ENCODE measurements around the gene GALNT17. TPM values are rescaled to one million over a fixed set of nuclear protein-coding genes. Genes with fewer than 3 reads are reported as not detected.
"Not testable (repeated sequence)": the region's sequence is repeated elsewhere in the genome, so short reads cannot be mapped to it uniquely, and the experiment has no call there.

Gene GALNT17
- total RNA-seq, 1 experiment from 2014 or later = not detected

DNA sequence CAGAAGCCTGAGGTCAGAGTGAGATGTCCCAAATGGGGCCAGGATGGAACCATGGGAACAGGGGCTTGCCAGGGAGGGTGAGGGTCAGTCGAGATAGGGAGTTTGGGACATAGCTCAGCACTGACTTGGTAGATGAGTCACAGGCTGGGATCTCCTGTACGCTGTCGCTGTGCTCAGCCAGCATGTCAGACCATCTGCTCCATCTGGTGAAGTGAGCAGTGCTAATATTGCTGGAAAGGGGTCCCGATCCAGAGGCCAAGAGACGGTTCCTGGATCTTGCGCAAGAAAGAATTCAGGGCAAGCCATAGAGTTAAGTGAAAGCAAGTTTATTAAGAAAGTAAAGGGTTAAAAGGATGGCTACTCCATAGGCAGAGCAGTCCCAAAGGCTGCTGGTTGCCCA, 505.6 kb downstream of the GALNT17 start:
- TF ChIP-seq, protein P1, sequence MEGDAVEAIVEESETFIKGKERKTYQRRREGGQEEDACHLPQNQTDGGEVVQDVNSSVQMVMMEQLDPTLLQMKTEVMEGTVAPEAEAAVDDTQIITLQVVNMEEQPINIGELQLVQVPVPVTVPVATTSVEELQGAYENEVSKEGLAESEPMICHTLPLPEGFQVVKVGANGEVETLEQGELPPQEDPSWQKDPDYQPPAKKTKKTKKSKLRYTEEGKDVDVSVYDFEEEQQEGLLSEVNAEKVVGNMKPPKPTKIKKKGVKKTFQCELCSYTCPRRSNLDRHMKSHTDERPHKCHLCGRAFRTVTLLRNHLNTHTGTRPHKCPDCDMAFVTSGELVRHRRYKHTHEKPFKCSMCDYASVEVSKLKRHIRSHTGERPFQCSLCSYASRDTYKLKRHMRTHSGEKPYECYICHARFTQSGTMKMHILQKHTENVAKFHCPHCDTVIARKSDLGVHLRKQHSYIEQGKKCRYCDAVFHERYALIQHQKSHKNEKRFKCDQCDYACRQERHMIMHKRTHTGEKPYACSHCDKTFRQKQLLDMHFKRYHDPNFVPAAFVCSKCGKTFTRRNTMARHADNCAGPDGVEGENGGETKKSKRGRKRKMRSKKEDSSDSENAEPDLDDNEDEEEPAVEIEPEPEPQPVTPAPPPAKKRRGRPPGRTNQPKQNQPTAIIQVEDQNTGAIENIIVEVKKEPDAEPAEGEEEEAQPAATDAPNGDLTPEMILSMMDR (IDR thresholded peaks at IDR 0.05; ENCODE audit: unreplicated experiment) = no peak
- Mint-ChIP-seq H3K27me3 (ENCODE audit: insufficient read depth, unreplicated experiment) (no peaks in the 10 kb centered on the region), H3K36me3 (ENCODE audit: insufficient read depth, unreplicated experiment) (no peaks in the 10 kb centered on the region), H3K27ac (ENCODE audit: low read depth, unreplicated experiment) (no peak overlapping the region), H3K4me1 (ENCODE audit: insufficient read depth, unreplicated experiment) (peaks cover 24% of the 10 kb centered on the region), H3K9me3 (ENCODE audit: unreplicated experiment) (no peaks in the 10 kb centered on the region), H3K4me3 (ENCODE audit: unreplicated experiment) (no peak overlapping the region)
- no TSS peak for BruUV-seq (replicated peaks)
- DNase-seq (ENCODE audit: unreplicated experiment) = no peak
- ChIA-PET POLR2A (no interaction called here), CTCF (no interaction called here)
- intact Hi-C loops (cut with micrococcal nuclease) = no loop called here

DNA sequence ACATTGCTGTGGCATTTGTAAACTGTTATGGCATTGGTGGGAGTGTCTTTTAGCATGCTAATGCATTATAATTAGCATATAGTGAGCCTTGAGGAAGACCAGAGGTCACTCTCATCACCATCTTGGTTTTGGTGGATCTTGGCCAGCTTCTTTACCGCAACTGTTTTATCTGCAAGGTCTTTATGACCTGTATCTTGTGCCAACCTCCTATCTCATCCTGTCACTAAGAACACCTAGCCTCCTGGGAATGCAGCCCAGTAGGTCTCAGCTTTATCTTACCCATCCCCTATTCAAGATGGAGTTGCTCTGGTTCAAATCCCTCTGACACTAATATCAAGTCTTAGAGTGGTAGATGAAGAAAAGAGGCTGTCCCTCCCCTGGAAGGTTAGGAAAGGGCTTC, 506.2 kb downstream of the GALNT17 start:
- BruUV-seq (replicated peaks) = no TSS peak
- no peaks in the 10 kb centered on the region for H3K27me3 Mint-ChIP-seq (ENCODE audit: insufficient read depth, unreplicated experiment)
- no peak for DNase-seq (ENCODE audit: unreplicated experiment)
- H3K27ac Mint-ChIP-seq (ENCODE audit: low read depth, unreplicated experiment) = no peak overlapping the region
- no peaks in the 10 kb centered on the region for H3K9me3 Mint-ChIP-seq (ENCODE audit: unreplicated experiment)
- intact Hi-C loops (cut with micrococcal nuclease) = no loop called here
- TF ChIP-seq, protein P1 (IDR thresholded peaks at IDR 0.05; ENCODE audit: unreplicated experiment) = no peak
- no peaks in the 10 kb centered on the region for H3K36me3 Mint-ChIP-seq (ENCODE audit: insufficient read depth, unreplicated experiment)
- ChIA-PET CTCF (no interaction called here), POLR2A (no interaction called here)
- H3K4me3 Mint-ChIP-seq (ENCODE audit: unreplicated experiment) = no peak overlapping the region
- H3K4me1 Mint-ChIP-seq (ENCODE audit: insufficient read depth, unreplicated experiment) = peaks cover 18% of the 10 kb centered on the region

DNA sequence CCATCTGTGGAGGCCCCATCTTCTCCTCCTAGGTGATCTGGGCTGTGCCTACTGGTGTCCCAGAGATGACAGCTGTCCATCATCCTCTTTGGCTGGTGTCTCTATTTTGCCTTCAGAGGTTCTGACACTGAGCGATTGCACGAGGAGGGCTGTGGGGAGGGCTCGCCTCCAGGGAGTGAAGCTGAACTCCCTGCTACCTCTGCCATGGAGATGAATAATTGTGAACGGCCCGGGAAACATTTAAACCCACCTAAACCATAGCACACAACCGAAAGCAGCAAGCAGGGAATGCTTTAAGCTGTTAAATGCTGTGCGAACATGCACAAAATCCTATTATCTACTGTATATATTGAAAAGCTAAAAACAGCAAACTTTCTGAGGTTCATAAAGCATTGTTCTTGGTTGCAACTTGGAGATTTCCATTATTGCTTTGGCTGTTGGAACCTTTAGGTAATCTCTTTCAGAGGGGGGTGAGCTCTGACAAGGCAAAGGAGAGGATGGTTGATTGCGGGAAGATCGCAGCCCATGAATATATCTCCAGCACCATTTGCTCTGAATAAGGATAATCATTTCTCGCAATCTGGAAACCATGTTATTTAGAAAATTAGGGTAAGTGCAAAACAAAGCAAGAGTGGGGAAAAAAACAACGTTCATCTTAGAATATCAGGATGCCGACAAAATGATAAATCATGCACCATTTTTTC, 507.6 kb downstream of the GALNT17 start:
- BruUV-seq (replicated peaks) = no TSS peak
- no peak for DNase-seq (ENCODE audit: unreplicated experiment)
- TF ChIP-seq, protein P1 (IDR thresholded peaks at IDR 0.05; ENCODE audit: unreplicated experiment) = no peak
- H3K27me3 Mint-ChIP-seq (ENCODE audit: insufficient read depth, unreplicated experiment) = no peaks in the 10 kb centered on the region
- no peaks in the 10 kb centered on the region for H3K36me3 Mint-ChIP-seq (ENCODE audit: insufficient read depth, unreplicated experiment)
- CTCF ChIA-PET = interaction anchor here (0.7 kb wide), 1 partner anchor 1643 kb away, joined by 4 read pairs; no protein-coding TSS in a partner anchor
- intact Hi-C loops (cut with micrococcal nuclease) = no loop called here
- POLR2A ChIA-PET = no interaction called here
- H3K4me3 Mint-ChIP-seq (ENCODE audit: unreplicated experiment) = no peak overlapping the region
- H3K9me3 Mint-ChIP-seq (ENCODE audit: unreplicated experiment) = no peaks in the 10 kb centered on the region
- H3K4me1 Mint-ChIP-seq (ENCODE audit: insufficient read depth, unreplicated experiment) = peaks cover 8% of the 10 kb centered on the region
- H3K27ac Mint-ChIP-seq (ENCODE audit: low read depth, unreplicated experiment) = no peak overlapping the region

DNA sequence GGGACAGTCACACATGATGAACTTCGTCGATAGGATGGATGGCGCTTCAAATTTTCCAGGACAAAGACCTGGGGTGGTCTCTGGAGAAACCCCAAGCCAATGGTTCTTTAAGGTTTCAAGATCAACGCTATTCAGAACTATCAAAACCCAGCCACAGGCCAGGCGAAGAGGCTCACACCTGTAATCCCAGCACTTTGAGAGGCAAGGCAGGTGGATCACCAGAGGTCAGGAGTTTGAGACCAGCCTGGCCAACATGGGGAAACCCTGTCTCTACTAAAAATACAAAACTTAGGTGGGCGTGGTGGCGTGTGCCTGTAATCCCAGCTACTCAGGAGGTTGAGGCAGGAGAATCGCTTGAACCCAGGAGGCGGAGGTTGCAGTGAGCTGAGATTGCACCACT, 511.1 kb downstream of the GALNT17 start:
- intact Hi-C loops (cut with micrococcal nuclease); H3K27ac Mint-ChIP-seq (ENCODE audit: low read depth, unreplicated experiment); H3K27me3 Mint-ChIP-seq (ENCODE audit: insufficient read depth, unreplicated experiment); POLR2A ChIA-PET; BruUV-seq (replicated peaks); DNase-seq (ENCODE audit: unreplicated experiment); CTCF ChIA-PET; H3K4me1 Mint-ChIP-seq (ENCODE audit: insufficient read depth, unreplicated experiment); H3K9me3 Mint-ChIP-seq (ENCODE audit: unreplicated experiment); H3K36me3 Mint-ChIP-seq (ENCODE audit: insufficient read depth, unreplicated experiment); H3K4me3 Mint-ChIP-seq (ENCODE audit: unreplicated experiment): not testable (repeated sequence)

All from MCF 10A (cell line).